Embryonic facial prominence (tissue), 1 donor: ENCODE measurements around the gene GBGT1.
"Not testable (repeated sequence)": the region's sequence is repeated elsewhere in the genome, so short reads cannot be mapped to it uniquely, and the experiment has no call there.

Source experiments
- DNase-seq: peaks from one replicate; pipeline ENCODE4 v3.0.0-alpha.2; 2016; ENCODE audit errors: extremely low spot score

Gene GBGT1

GRCh38 chr9:133163504-133164172, at the start of gene GBGT1:
GBGT1 (minus strand) TSS chr9:133163914; CDS start chr9:133162412, 1,502 bp downstream.
- DNase-seq = no peak

DNA sequence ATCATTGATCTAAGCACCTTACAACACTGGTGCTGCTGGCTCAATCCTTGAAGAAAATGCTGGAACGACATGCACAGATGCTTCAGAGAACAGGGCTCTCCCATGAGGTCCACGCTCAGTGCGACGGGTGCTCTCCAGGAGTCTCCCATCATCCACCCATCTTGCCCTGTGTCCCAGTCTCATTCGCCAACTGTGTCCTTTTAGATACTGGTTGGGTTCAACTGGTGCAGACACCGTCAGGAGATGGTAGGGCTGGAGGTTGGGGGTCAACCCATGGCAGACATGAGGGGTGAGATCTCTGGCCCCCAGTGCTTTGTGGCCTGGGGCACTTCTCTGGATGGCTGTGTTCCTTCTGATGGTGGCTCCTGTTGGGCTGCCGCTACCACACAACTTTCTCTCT, 46.9 kb upstream of the GBGT1 start:
- DNase-seq = no peak

GRCh38 chr9:133210202-133210532, 46.5 kb upstream of the GBGT1 start:
- no peak for DNase-seq

DNA sequence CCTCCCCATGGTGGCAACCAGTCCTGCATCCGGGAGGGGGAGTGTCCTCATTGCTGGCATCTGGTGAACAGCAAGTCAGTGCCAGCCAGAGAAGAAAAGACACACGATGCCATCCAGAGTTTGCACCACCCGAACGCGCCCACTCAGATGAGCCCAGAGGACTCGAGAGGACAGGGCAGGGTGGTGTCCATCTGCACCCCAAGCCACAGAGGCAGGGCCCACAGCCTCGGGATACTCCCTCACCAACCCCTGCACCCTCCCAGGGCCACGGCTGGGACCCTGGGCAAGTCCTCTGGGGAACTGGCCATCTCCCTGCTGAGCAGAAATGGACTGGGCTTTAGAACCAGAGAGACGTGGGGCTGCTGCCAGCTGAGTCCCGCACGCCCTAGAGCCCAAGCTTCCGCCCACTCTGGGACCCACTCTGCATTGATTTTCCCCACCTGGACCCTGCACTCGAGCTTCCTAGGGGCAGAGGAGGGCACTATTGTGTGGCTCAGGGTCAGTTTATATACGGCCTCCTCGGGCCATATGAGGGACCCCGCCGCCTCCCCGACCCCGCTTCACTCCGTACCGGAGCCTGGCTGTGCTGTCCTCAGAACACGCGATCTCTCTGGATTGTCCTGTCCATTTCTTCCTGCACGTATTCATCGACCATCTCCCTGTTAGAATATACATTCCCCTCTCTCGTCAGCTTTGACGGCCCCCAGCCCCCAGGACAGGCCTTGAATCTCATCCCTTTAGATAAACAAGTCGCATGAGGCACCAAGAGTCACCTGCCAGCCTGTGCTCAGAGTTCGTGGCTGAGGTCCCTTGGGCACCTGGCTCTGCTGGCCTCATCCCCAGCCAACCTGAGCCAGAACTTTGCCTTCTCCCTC, 45.9 kb upstream of the GBGT1 start:
- not testable (repeated sequence) for DNase-seq

DNA sequence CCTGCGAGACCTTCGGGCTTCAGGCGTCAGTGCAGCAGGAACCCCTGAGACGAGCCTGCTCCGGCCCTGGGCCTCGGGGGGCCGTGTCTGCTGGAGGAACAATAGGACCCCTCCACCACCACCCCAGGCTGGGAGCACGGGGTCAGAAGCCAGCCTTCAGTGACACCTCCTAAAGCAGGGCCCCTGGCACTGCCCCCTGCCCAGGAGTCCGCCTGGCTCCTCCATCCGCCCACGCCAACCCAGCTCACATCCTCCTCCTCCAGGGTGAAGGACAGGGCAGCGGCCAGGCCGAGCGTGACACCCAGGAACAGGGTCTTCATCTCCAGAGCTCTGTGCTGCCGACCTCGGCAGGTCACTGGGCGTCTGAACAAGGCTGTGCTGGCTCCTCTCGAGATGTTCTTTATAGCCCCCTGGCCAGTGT, 45.2 kb upstream of the GBGT1 start, which contains the start of gene OBP2B:
TSS of gene OBP2B (minus strand) at position 371 of the 421 bp plus-strand sequence. CDS start at position 320, 51 bp downstream.
- DNase-seq = not testable (repeated sequence)

- not testable (repeated sequence) for DNase-seq
Measured at GRCh38 chr9:133208171-133208879, 44.6 kb upstream of the GBGT1 start.

DNA sequence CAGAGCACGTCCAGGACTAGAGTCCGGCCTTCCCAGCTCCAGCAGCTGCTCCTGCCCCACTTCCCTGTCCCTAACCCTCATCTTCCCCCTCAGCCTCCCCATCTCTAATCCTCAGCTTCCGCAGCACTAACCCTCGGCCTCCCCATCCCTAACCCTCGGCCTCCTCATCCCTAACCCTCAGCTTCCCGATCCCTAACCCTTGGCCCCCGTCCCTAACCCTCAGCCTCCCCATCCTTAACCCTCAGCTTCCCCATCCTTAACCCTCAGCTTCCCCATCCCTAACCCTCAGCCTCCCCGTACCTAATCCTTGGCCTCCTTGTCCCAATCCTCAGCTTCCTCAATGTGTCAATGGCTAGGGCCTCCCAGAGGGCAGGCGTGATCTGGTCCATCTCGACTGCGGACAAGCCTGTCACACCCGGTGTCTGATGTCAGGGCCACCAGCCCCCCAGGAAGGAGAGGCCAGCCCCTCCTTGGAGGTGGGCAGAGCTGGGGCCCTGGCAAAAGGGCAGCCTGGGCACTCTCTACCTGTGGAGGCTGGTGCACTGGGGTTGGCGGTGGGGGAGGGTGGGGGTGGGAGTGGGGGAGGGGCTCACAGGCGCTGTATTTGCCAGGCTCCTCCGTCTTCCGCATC, 43.9 kb upstream of the GBGT1 start:
- DNase-seq = no peak

GRCh38 chr9:133207021-133207531, 43.4 kb upstream of the GBGT1 start:
- no peak for DNase-seq

DNA sequence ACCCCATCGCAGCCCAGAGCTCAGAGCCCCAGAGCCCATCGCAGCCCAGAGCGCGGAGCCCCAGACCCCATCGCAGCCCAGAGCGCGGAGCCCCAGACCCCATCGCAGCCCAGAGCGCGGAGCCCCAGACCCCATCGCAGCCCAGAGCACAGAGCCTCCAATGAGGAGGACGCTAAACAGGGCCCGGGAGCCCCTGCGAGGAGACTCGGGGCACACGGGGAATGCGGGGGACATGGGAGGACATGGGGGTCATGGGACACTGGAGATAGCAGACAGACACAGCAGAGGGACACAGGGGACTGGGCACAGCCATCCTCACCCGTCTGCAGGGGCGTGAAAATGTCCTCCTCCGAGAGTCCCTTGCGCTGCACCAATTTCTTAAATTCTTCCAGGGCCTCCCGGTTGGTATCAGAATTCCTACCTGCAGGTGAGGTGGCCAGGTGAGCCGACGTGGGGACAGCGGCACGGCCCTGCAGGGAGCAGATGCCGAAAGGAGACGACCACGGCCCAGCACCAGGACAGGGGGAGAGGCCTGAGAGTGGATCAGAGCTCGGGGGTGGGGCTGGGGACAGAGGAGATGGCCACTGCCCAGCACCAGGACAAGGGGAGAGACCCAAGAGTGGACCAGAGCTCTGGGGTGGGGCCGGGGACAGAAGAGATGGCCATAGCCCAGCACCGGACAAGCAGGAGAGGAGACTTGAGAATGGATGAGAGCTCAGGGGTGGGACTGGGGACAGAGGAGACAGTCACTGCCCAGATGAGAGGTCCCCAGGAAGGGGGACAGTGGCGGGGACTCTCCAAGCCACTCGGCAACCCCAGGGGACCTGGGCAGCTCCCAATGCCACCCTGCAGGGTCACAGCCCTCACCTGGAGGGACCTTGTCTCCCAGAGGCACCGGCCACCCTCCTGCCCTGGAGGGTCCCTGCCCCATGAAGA, 42.5 kb upstream of the GBGT1 start:
- DNase-seq = no peak

DNA sequence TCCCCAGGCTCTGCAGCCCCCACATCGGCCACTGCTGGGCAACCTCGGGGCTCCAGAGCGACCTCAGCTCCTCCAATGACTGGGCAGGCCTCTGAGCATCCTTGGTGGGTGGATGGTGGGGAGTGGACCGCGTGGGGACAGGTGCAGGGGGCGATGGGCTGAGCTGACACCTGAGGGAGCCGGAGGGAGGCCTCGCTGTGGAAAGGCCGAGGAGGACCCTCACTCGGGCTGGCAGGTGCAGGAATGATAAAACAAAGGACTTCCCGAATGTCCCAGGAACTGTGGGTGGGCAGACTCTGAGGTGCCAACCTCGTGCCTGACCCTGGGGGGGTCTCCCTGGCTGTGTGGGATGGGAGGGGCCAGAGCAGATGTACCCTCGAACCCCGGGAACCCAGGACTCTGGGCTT, 41.8 kb upstream of the GBGT1 start:
- DNase-seq = not testable (repeated sequence)

- no peak for DNase-seq
Measured at GRCh38 chr9:133204993-133205336, 41.3 kb upstream of the GBGT1 start.

- DNase-seq = no peak
Measured at GRCh38 chr9:133204335-133204992, 40.8 kb upstream of the GBGT1 start.

GRCh38 chr9:133203506-133204075, 39.9 kb upstream of the GBGT1 start:
- DNase-seq = no peak

- no peak for DNase-seq
Measured at GRCh38 chr9:133202688-133203453, 39.2 kb upstream of the GBGT1 start.

- no peak for DNase-seq
Measured at GRCh38 chr9:133202145-133202513, 38.4 kb upstream of the GBGT1 start.

- no peak for DNase-seq
Measured at GRCh38 chr9:133201424-133202144, 37.9 kb upstream of the GBGT1 start.

DNA sequence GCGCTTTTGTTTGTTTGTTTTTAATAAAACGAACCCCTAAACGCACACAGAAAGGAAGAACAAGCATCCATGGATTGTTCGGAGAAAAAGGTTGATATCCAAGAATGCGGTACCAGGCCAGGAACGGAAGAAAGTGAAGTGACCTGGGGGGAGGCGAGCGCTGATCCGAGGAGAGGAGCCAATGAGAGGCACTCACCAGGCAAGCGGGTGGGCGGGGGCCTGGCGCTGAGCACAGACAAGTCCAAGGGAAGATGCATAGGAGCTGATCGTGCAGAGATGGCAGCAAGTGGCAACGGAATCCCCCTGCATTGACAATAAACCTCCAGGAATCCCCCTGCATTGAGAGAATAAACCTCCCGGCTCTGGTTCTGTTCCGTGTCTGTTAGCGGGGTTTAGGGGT, 36.9 kb upstream of the GBGT1 start:
- DNase-seq = no peak

DNA sequence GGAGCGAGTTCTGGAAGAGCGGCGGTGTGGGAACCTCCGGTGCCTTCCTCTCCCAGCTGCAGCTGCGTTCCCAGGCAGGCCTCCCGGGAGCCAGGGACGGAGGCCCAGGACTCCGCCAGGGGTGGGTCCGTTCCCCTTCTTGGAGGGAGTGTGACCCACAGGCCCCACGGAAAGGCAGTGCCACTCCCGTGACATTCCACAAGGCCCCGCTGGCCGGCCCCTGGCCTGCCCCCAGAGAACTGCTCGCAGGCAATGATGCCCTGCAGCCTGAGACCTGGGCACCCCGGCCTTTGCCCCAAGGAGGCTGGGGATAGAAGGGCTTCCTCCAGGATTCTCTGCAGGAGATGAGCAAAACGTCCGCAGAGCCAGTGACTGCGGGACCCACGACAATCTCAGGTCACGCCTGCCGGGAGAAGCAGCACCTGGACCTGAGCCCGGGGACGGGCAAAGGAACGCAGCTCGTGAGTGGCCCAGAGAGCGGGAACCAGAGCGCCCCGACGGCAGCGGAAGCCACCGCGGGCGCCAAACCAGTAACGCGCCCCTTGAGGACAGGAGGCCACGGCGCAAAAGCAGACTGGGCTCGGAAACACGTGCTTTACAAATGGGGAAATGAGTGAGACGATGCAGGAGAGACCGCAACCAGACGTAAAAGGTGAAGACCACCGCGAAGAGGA, 36.1 kb upstream of the GBGT1 start:
- DNase-seq = no peak
